CD14-positive monocyte (primary cell): ENCODE measurements around the gene GLRA2. TPM values are rescaled to one million over a fixed set of nuclear protein-coding genes. Genes with fewer than 3 reads are reported as not detected.

ENCODE experiments used
- DNase-seq, 3 donors: peaks; one replicate each; pipeline ENCODE4 v3.0.0-alpha.2; 2011 to 2022
- H2AFZ ChIP-seq: 2 replicates; pipeline ENCODE4 v1.6.0; 2012; ENCODE audit warnings: mild to moderate bottlenecking, low read depth, low read length, inconsistent platforms; ENCODE audit not compliant: insufficient read depth, poor library complexity, severe bottlenecking
- H3K27ac ChIP-seq, 2 donors: 1 replicate in 1 of 2; 2 replicates in 1 of 2; pipeline ENCODE4 v1.5.1; 2012 to 2013; ENCODE audit warnings: low read length in 2 of 2, control low read depth in 1 of 2, inconsistent platforms in 1 of 2, low read depth in 1 of 2, mild to moderate bottlenecking in 1 of 2
- H3K27me3 ChIP-seq, 2 donors: one replicate each; pipeline versions ENCODE4 v1.6.0 to v1.6.1; 2011 to 2013; ENCODE audit warnings: low read length in 2 of 2; ENCODE audit not compliant: control insufficient read depth in 2 of 2, insufficient read depth in 2 of 2
- H3K36me3 ChIP-seq, 2 donors: replicated peaks in 1 of 2; 1 replicate in 1 of 2; 2 replicates in 1 of 2; pipeline versions ENCODE4 v1.5.1 to v1.6.1; 2012 to 2013; ENCODE audit warnings: low read length in 2 of 2, control low read depth in 1 of 2, inconsistent platforms in 1 of 2, mild to moderate bottlenecking in 1 of 2; ENCODE audit not compliant: insufficient read depth in 2 of 2, control insufficient read depth in 1 of 2
- H3K4me1 ChIP-seq, 2 donors: 1 replicate in 1 of 2; 2 replicates in 1 of 2; pipeline versions ENCODE4 v1.5.1 to v1.6.1; 2012 to 2013; ENCODE audit warnings: low read length in 2 of 2, control low read depth in 1 of 2, inconsistent platforms in 1 of 2, mild to moderate bottlenecking in 1 of 2, moderate library complexity in 1 of 2; ENCODE audit not compliant: insufficient read depth in 2 of 2, control insufficient read depth in 1 of 2
- H3K4me2 ChIP-seq: replicated peaks from 2 replicates; pipeline ENCODE3; 2012; ENCODE audit warnings: low read length, moderate library complexity, mild to moderate bottlenecking; ENCODE audit not compliant: poor library complexity, severe bottlenecking; ENCODE audit errors: extremely low read depth
- H3K4me3 ChIP-seq, 3 experiments: fragments of 200-600 bp in 1 of 3; sonication (generic) in 1 of 3; replicated peaks in 1 of 3; 1 replicate in 2 of 3; 2 replicates in 1 of 3; pipeline ENCODE4 v1.5.1; 2011 to 2013; ENCODE audit warnings: low read length in 3 of 3, mild to moderate bottlenecking in 3 of 3, control low read depth in 2 of 3, low read depth in 2 of 3, inconsistent platforms in 1 of 3, moderate library complexity in 1 of 3
- H3K79me2 ChIP-seq: 2 replicates; pipeline ENCODE4 v1.6.0; 2012; ENCODE audit warnings: mild to moderate bottlenecking, control low read depth, inconsistent platforms, low read length, moderate library complexity; ENCODE audit not compliant: insufficient read depth
- H3K9ac ChIP-seq: 2 replicates; pipeline ENCODE4 v1.6.0; 2017; ENCODE audit warnings: low read length, mild to moderate bottlenecking; ENCODE audit not compliant: insufficient read depth, poor library complexity, severe bottlenecking
- H3K9me3 ChIP-seq, 2 donors: replicated peaks in 1 of 2; 1 replicate in 1 of 2; 2 replicates in 1 of 2; pipeline versions ENCODE4 v1.5.1 to v1.6.1; 2012 to 2013; ENCODE audit warnings: low read length in 2 of 2, control low read depth in 1 of 2; ENCODE audit not compliant: control insufficient read depth in 1 of 2, insufficient read depth in 1 of 2
- H4K20me1 ChIP-seq: 2 replicates; pipeline ENCODE4 v1.6.0; 2012; ENCODE audit warnings: mild to moderate bottlenecking, low read length, control low read depth, moderate library complexity; ENCODE audit not compliant: insufficient read depth
- H3K27ac Mint-ChIP-seq, 7 donors: one replicate each; pipeline ENCODE4 v1.8.0; 2020; ENCODE audit warnings: mild to moderate bottlenecking in 7 of 7, mixed read lengths in 7 of 7, moderate library complexity in 6 of 7, inconsistent platforms in 2 of 7
- H3K27me3 Mint-ChIP-seq, 3 donors: one replicate each; pipeline ENCODE4 v1.8.0; 2021 to 2022; ENCODE audit warnings: low read depth in 3 of 3, mild to moderate bottlenecking in 3 of 3, mixed read lengths in 3 of 3, moderate library complexity in 3 of 3, inconsistent platforms in 1 of 3
- H3K36me3 Mint-ChIP-seq, 2 donors: one replicate each; pipeline ENCODE4 v1.8.0; 2020; ENCODE audit warnings: mixed read lengths in 2 of 2, inconsistent platforms in 1 of 2, mild to moderate bottlenecking in 1 of 2
- H3K4me1 Mint-ChIP-seq: one replicate; pipeline ENCODE4 v1.8.0; 2020; ENCODE audit warnings: mild to moderate bottlenecking, mixed read lengths
- H3K4me3 Mint-ChIP-seq, 2 donors: one replicate each; pipeline ENCODE4 v1.8.0; 2020; ENCODE audit warnings: mild to moderate bottlenecking in 2 of 2, mixed read lengths in 2 of 2, moderate library complexity in 1 of 2
- H3K9me3 Mint-ChIP-seq, 7 donors: one replicate each; pipeline ENCODE4 v1.8.0; 2020 to 2022; ENCODE audit warnings: mixed read lengths in 7 of 7, mild to moderate bottlenecking in 6 of 7, moderate library complexity in 6 of 7, inconsistent platforms in 2 of 7
- WGBS: methylation state at CpG from one replicate; pipeline ENCODE4 v1.1.5; 2013; ENCODE audit warnings: missing lambda C conversion rate; ENCODE audit not compliant: insufficient coverage; 5-methylcytosine and 5-hydroxymethylcytosine counted together
- intact Hi-C, 2 donors: fragments of 100-400 bp; cut with micrococcal nuclease; formaldehyde crosslinking; loops; one replicate each; pipeline versions ENCODE4 v1.15.0 to v1.15.1; 2023
- polyA plus RNA-seq, 3 donors: library from polyadenylated mRNA; depleted of rRNA in 1 of 3; unstranded in 2 of 3; stranded (reverse) in 1 of 3; fragments of 300-500 nt in 2 of 3; fragments of >200 nt in 1 of 3; fragmentation: Illumina TruSeq in 2 of 3; gene quantifications; 1 replicate in 2 of 3; 2 replicates in 1 of 3; pipeline ENCODE4 v1.2.3, GENCODE V29; 2012 to 2021
- TF ChIP-seq, protein P1 (sequence below): fragments of 200-600 bp; IDR thresholded peaks from one replicate; pipeline ENCODE4 v1.8.0; 2022; ENCODE audit warnings: antibody characterized with exemption, mild to moderate bottlenecking

GLRA2 gene
- polyA plus RNA-seq, 3 donors, result not detected

DNA sequence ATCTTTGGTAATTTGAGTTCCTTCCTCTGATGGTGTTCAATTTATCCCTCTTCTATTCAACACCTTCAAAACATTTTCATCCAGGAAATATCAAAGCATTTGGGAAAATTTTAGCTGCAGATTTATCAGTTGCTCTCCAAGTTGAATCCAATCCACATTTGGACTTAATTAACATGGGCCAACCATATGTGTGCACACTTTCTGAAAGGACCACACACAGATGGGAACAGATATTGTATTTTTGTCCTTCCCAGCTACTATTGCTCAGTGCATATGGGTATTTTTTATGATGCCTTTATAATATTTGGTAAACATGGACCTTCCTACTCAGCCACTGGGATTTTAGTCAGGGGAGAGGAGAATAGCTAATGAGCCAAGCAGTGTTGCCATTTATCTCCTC, 65.2 kb downstream of the GLRA2 start:
- DNase-seq, result no peak
- TF ChIP-seq, protein P1, sequence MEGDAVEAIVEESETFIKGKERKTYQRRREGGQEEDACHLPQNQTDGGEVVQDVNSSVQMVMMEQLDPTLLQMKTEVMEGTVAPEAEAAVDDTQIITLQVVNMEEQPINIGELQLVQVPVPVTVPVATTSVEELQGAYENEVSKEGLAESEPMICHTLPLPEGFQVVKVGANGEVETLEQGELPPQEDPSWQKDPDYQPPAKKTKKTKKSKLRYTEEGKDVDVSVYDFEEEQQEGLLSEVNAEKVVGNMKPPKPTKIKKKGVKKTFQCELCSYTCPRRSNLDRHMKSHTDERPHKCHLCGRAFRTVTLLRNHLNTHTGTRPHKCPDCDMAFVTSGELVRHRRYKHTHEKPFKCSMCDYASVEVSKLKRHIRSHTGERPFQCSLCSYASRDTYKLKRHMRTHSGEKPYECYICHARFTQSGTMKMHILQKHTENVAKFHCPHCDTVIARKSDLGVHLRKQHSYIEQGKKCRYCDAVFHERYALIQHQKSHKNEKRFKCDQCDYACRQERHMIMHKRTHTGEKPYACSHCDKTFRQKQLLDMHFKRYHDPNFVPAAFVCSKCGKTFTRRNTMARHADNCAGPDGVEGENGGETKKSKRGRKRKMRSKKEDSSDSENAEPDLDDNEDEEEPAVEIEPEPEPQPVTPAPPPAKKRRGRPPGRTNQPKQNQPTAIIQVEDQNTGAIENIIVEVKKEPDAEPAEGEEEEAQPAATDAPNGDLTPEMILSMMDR, result no peak

GRCh38 chrX:14598330-14598729, 69.0 kb downstream of the GLRA2 start:
- Histone ChIP-seq H4K20me1 (no peaks in the 10 kb centered on the region), H3K9ac (no peak overlapping the region), H3K4me2 (no peak overlapping the region), H3K9me3 (no peaks in the 10 kb centered on the region), H3K4me3 (no peak overlapping the region), H3K4me1 (no peaks in the 10 kb centered on the region), H3K27ac (no peak overlapping the region), H3K36me3 (no peaks in the 10 kb centered on the region), H2AFZ (no peak overlapping the region), H3K79me2 (no peaks in the 10 kb centered on the region), H3K27me3 (no peaks in the 10 kb centered on the region)
- Mint-ChIP-seq H3K36me3 (no peaks in the 10 kb centered on the region), H3K4me1 (no peaks in the 10 kb centered on the region), H3K27ac (no peak overlapping the region), H3K4me3 (no peak overlapping the region), H3K9me3 (peaks cover 0 to 3% (median 0%) of the 10 kb centered on the region in 7 donors), H3K27me3 (peaks cover 0 to 2% (median 1%) of the 10 kb centered on the region in 3 donors)
- WGBS, result no CpG with 5 or more reads among the region's 3 CpGs
- TF ChIP-seq, protein P1, result no peak
- no peak for DNase-seq
- intact Hi-C loops, result no loop called here

More for the DNA sequence above, 65.2 kb downstream of the GLRA2 start:
- Histone ChIP-seq H3K9ac (no peak overlapping the region), H3K27ac (no peak overlapping the region), H3K4me1 (no peaks in the 10 kb centered on the region), H3K4me2 (no peak overlapping the region), H3K27me3 (no peaks in the 10 kb centered on the region), H2AFZ (no peak overlapping the region), H3K4me3 (no peak overlapping the region), H4K20me1 (no peaks in the 10 kb centered on the region), H3K36me3 (no peaks in the 10 kb centered on the region), H3K9me3 (no peaks in the 10 kb centered on the region), H3K79me2 (no peaks in the 10 kb centered on the region)
- intact Hi-C loops, result no loop called here
- Mint-ChIP-seq H3K36me3 (no peaks in the 10 kb centered on the region), H3K27me3 (peaks cover 1 to 4% (median 2%) of the 10 kb centered on the region in 3 donors), H3K4me3 (no peak overlapping the region), H3K27ac (no peak overlapping the region), H3K9me3 (peaks cover 0 to 3% (median 0%) of the 10 kb centered on the region in 7 donors), H3K4me1 (no peaks in the 10 kb centered on the region)
